GM12878 (cell line): ENCODE data around the gene PROZ. TPM values are rescaled to one million over a fixed set of nuclear protein-coding genes. Genes with fewer than 3 reads are reported as not detected.

ENCODE experiments used
- ATAC-seq: fragments of 200-7000 bp; cut with Tn5 transposase; 3 replicates; pipeline ENCODE4 v1.9.1; 2020; ENCODE audit warnings: mild to moderate bottlenecking, moderate library complexity
- BruUV-seq: library from RNA; stranded (reverse); fragments of 400-500 nt; replicated peaks from 2 replicates; lab custom pipeline; 2021; lab: Mats Ljungman, UMichigan
- CTCF ChIA-PET: fragments of 300-600 bp; sonication (Branson Sonifier 250); formaldehyde crosslinking; extraction: SDS; loops from one replicate; lab custom pipeline; 2021; ENCODE audit warnings: inconsistent platforms; lab: Yijun Ruan, JAX
- POLR2A ChIA-PET: fragments of 350-600 bp; formaldehyde crosslinking; extraction: SDS; loops from one replicate; lab custom pipeline; 2021; ENCODE audit warnings: inconsistent platforms; lab: Charles Lee
- RAD21 ChIA-PET: fragments of 300-600 bp; sonication (Branson Sonifier 250); formaldehyde crosslinking; loops from one replicate; lab custom pipeline; 2023; ENCODE audit warnings: antibody characterized with exemption; ENCODE audit not compliant: unreplicated experiment; lab: Charles Lee
- SMC1A ChIA-PET: fragments of 300-600 bp; sonication (Branson Sonifier 250); formaldehyde crosslinking; loops from one replicate; lab custom pipeline; 2023; ENCODE audit not compliant: unreplicated experiment, uncharacterized antibody; lab: Charles Lee
- DNase-seq: peaks from one replicate; pipeline ENCODE4 v3.0.0-alpha.2; 2011; ENCODE audit warnings: low read depth, low spot score
- FAIRE-seq: peaks from 3 replicates; lab custom pipeline; 2011; peaks lifted over from hg19 to GRCh38; lab: Jason Lieb, UNC
- H2AFZ ChIP-seq: 2 replicates; pipeline ENCODE4 v1.6.0; 2011; ENCODE audit warnings: low read depth, low read length, control low read depth; ENCODE audit not compliant: control insufficient read depth
- H3K27ac ChIP-seq: 2 replicates; pipeline ENCODE4 v1.5.1; 2011; ENCODE audit warnings: control low read depth; ENCODE audit not compliant: control insufficient read depth, insufficient read depth
- H3K27me3 ChIP-seq, 2 experiments: replicated peaks in 1 of 2; 2 replicates each; pipeline versions ENCODE4 v1.6.0 to v1.6.1; 2011; ENCODE audit warnings: low read length in 1 of 2; ENCODE audit not compliant: control insufficient read depth in 2 of 2, insufficient read depth in 2 of 2
- H3K36me3 ChIP-seq, 2 experiments: 2 replicates each; pipeline ENCODE4 v1.5.1; 2011; ENCODE audit warnings: low read length in 1 of 2; ENCODE audit not compliant: control insufficient read depth in 2 of 2, insufficient read depth in 2 of 2
- H3K4me1 ChIP-seq: 2 replicates; pipeline ENCODE4 v1.6.1; 2011; ENCODE audit warnings: mild to moderate bottlenecking, low read length, moderate library complexity, mixed read lengths; ENCODE audit not compliant: control insufficient read depth, insufficient read depth
- H3K4me2 ChIP-seq: 2 replicates; pipeline ENCODE4 v1.6.0; 2011; ENCODE audit warnings: control low read depth; ENCODE audit not compliant: control insufficient read depth, insufficient read depth
- H3K4me3 ChIP-seq: fragments of 200-600 bp; sonication (generic); 2 replicates; pipeline ENCODE4 v1.5.1; 2016
- H3K79me2 ChIP-seq: 2 replicates; pipeline ENCODE4 v1.6.0; 2011; ENCODE audit warnings: low read length; ENCODE audit not compliant: control insufficient read depth, insufficient read depth
- H3K9ac ChIP-seq: 2 replicates; pipeline ENCODE4 v1.8.0; 2011; ENCODE audit warnings: low read length, control low read depth, mixed read lengths; ENCODE audit not compliant: control insufficient read depth, insufficient read depth
- H3K9me3 ChIP-seq: replicated peaks from 3 replicates; pipeline ENCODE4 v1.5.1; 2011; ENCODE audit warnings: mild to moderate bottlenecking, low read length; ENCODE audit not compliant: control insufficient read depth, insufficient read depth
- H4K20me1 ChIP-seq: 2 replicates; pipeline ENCODE4 v1.6.0; 2011; ENCODE audit not compliant: control insufficient read depth, insufficient read depth
- ATF3 ChIP-seq: IDR thresholded peaks from 2 replicates; pipeline ENCODE4 v1.6.1; 2011; ENCODE audit warnings: low read depth, mild to moderate bottlenecking, low read length, moderate library complexity, borderline replicate concordance; ENCODE audit errors: extremely low read depth
- BHLHE40 ChIP-seq, 2 experiments: fragments of 450-650 bp in 1 of 2; IDR thresholded peaks; 2 replicates each; pipeline ENCODE4 v1.6.1; 2011 to 2017; ENCODE audit warnings: low read depth in 2 of 2, borderline replicate concordance in 1 of 2, improper control_type of control experiment in 1 of 2, low read length in 1 of 2, mild to moderate bottlenecking in 1 of 2
- DPF2 ChIP-seq: fragments of 450-650 bp; IDR thresholded peaks from 2 replicates; pipeline ENCODE4 v1.6.1; 2017; ENCODE audit warnings: mild to moderate bottlenecking
- EED ChIP-seq: sonication (generic); IDR thresholded peaks from 2 replicates; pipeline ENCODE4 v1.6.1; 2016; ENCODE audit warnings: antibody characterized with exemption, low read depth
- EGR1 ChIP-seq, 2 experiments: IDR thresholded peaks; 1 replicate in 1 of 2; 2 replicates in 1 of 2; pipeline ENCODE4 v1.6.1; 2011 to 2012; ENCODE audit warnings: low read depth in 2 of 2, low read length in 2 of 2, borderline replicate concordance in 1 of 2, mild to moderate bottlenecking in 1 of 2, moderate library complexity in 1 of 2
- MXI1 ChIP-seq: fragments of 150-350 bp; IDR thresholded peaks from 2 replicates; pipeline ENCODE4 v1.6.1; 2011; ENCODE audit warnings: low read depth, mild to moderate bottlenecking, inconsistent platforms, low read length, improper control_type of control experiment
- NFIC ChIP-seq: IDR thresholded peaks from 2 replicates; pipeline ENCODE4 v1.6.1; 2012; ENCODE audit warnings: low read depth, mild to moderate bottlenecking, inconsistent platforms, low read length, moderate library complexity
- POLR2A ChIP-seq: IDR thresholded peaks from 2 replicates; pipeline ENCODE4 v1.6.1; 2011; ENCODE audit warnings: low read depth, mild to moderate bottlenecking, low read length
- RAD51 ChIP-seq: fragments of 450-650 bp; IDR thresholded peaks from 2 replicates; pipeline ENCODE4 v1.6.1; 2016; ENCODE audit warnings: moderate library complexity, mild to moderate bottlenecking, inconsistent platforms
- REST ChIP-seq: IDR thresholded peaks from 2 replicates; pipeline ENCODE4 v1.6.1; 2012; ENCODE audit warnings: mild to moderate bottlenecking, low read depth, low read length
- SMAD1 ChIP-seq: fragments of 450-650 bp; IDR thresholded peaks from 2 replicates; pipeline ENCODE4 v1.6.1; 2018; ENCODE audit warnings: mild to moderate bottlenecking, low read depth; ENCODE audit not compliant: partially characterized antibody
- USF1 ChIP-seq: IDR thresholded peaks from 2 replicates; pipeline ENCODE4 v1.6.1; 2011; ENCODE audit warnings: borderline replicate concordance, low read depth, mild to moderate bottlenecking, moderate library complexity, mixed read lengths, low read length; ENCODE audit not compliant: insufficient read depth; ENCODE audit errors: extremely low read length
- USF2 ChIP-seq: IDR thresholded peaks from 2 replicates; pipeline ENCODE4 v1.6.1; 2011; ENCODE audit warnings: low read depth, low read length, improper control_type of control experiment, borderline replicate concordance
- YY1 ChIP-seq: IDR thresholded peaks from 2 replicates; pipeline ENCODE4 v1.6.1; 2011; ENCODE audit warnings: low read depth, mild to moderate bottlenecking, low read length
- WGBS: methylation state at CpG from one replicate; pipeline ENCODE4 v1.1.6; 2016; ENCODE audit warnings: low lambda C conversion rate; ENCODE audit not compliant: insufficient replicate concordance, insufficient coverage; ENCODE audit errors: missing lambda C conversion rate; 5-methylcytosine and 5-hydroxymethylcytosine counted together
- in situ Hi-C: fragments of 300-500 bp; cut with MboI; formaldehyde crosslinking; loops from 9 replicates; pipeline ENCODE4 v1.14.3; 2018; ENCODE audit warnings: mixed read lengths
- intact Hi-C: fragments of 100-400 bp; cut with micrococcal nuclease; formaldehyde crosslinking; loops from one replicate; pipeline ENCODE4 v1.14.2; 2022; ENCODE audit not compliant: unreplicated experiment
- polyA plus RNA-seq, 11 experiments: library from polyadenylated mRNA; depleted of rRNA in 4 of 11; unstranded in 6 of 11; stranded (reverse) in 5 of 11; fragments of >200 nt; fragmentation: Nextera tagmentation in 4 of 11; fragmentation: Illumina TruSeq in 1 of 11; extraction: Ambion mirVana in 4 of 11; extraction: Trizol in 1 of 11; gene quantifications; 1 replicate in 1 of 11; 2 replicates in 10 of 11; pipeline versions ENCODE4 v1.2.1 to v1.2.3, GENCODE V29; 2011 to 2016; ENCODE audit warnings: inconsistent platforms in 2 of 11, missing spikeins in 2 of 11, low read depth in 1 of 11
- total RNA-seq, 4 experiments: library from RNA; depleted of rRNA in 3 of 4; stranded (reverse); fragments of >200 nt in 3 of 4; fragmentation: Illumina TruSeq in 1 of 4; extraction: Trizol in 1 of 4; gene quantifications; 2 replicates each; pipeline versions ENCODE4 v1.2.1 to v1.2.3, GENCODE V29; 2013 to 2021

Gene PROZ
- total and polyA plus RNA-seq, 10 of the 15 experiments (the other 5 are each of a cell fraction or from before 2014, with no cell fraction given): 0.07 to 0.24 (median 0.21) TPM; not detected in 7

- ATAC-seq (peak; percentile 88), FAIRE-seq (no peak), DNase-seq (peak; percentile 3)
- in situ Hi-C loops: no loop called here
- Histone ChIP-seq H3K36me3 (no peaks in the 10 kb centered on the region), H3K27ac (no peak overlapping the region), H4K20me1 (no peaks in the 10 kb centered on the region), H2AFZ (peak overlapping the region; percentile 90), H3K27me3 (peaks cover 0 to 5% of the 10 kb centered on the region in 2 experiments; a peak in 3 of 4 replicates), H3K4me1 (peaks cover 8% of the 10 kb centered on the region), H3K9ac (peak overlapping the region; percentile 48; the same call in 1 of the 2 replicates), H3K4me2 (peak overlapping the region; percentile 78), H3K9me3 (peaks cover 6% of the 10 kb centered on the region; the same call in 1 of the 3 replicates), H3K79me2 (no peaks in the 10 kb centered on the region)
- ChIA-PET CTCF (no interaction called here), SMC1A (no interaction called here), POLR2A (no interaction called here), RAD21 (no interaction called here)
- BruUV-seq: no TSS peak
- WGBS: 18% methylated on average over 15 of the region's 76 CpGs
- TF ChIP-seq REST: no peak
- no peak for TF ChIP-seq EED
- no peak for TF ChIP-seq EGR1 (IDR thresholded peaks at IDR 0.05; ENCODE audit: borderline replicate concordance in 1 of 2, low read depth in 2 of 2, low read length in 2 of 2)
- TF ChIP-seq SMAD1: no peak
- peak; percentile 76 for TF ChIP-seq POLR2A
- peak; percentile 80 to 85 for TF ChIP-seq BHLHE40 (IDR thresholded peaks at IDR 0.05; ENCODE audit: borderline replicate concordance in 1 of 2, low read depth in 2 of 2, low read length in 1 of 2)
- no peak for TF ChIP-seq DPF2
- peak; percentile 40; the same call in 1 of the 2 replicates for TF ChIP-seq USF2
- peak; percentile 73 for TF ChIP-seq RAD51
- TF ChIP-seq USF1: peak; percentile 86
- no peak for TF ChIP-seq NFIC
- TF ChIP-seq ATF3: peak; percentile 57; the same call in 1 of the 2 replicates
- TF ChIP-seq MXI1: 0 out of 2 replicates have a peak, but pooled peaks have one; percentile 25
- peak; percentile 53; the same call in 1 of the 2 replicates for TF ChIP-seq YY1
- TF ChIP-seq, all 136 proteins: peak for 8
- intact Hi-C loops: loop anchor here (5.0 kb wide), 1 partner anchor 53 kb away; the partner anchor contains the start of genes CUL4A and PCID2
- peak overlapping the region; percentile 46 for H3K4me3 ChIP-seq
Measured at GRCh38 chr13:113153810-113154748, 4.4 kb upstream of the PROZ start.
